Endothelial cell of umbilical vein (primary cell): ENCODE results near the gene ZBTB25.

Experiments used
- MAX ChIP-seq: IDR thresholded peaks from 2 replicates; pipeline ENCODE4 v1.6.1; 2011; ENCODE audit not compliant: insufficient read depth, insufficient read length
- POLR2A ChIP-seq: IDR thresholded peaks from 2 replicates; pipeline ENCODE4 v1.6.1; 2012; ENCODE audit warnings: low read depth, mild to moderate bottlenecking, control low read depth, low read length

GRCh38 chr14:64491637-64492036 lies 12.0 kb downstream of the ZBTB25 start:
- TF ChIP-seq MAX (no peak), POLR2A (no peak)
